GM12864 (cell line): ENCODE measurements around the gene AFF3.

Experiments used
- DNase-seq: peaks from one replicate; pipeline ENCODE4 v3.0.0-alpha.2; 2011; ENCODE audit warnings: low read depth
- H3K4me3 ChIP-seq: 2 replicates; pipeline ENCODE4 v1.5.1; 2011; ENCODE audit warnings: mild to moderate bottlenecking, low read depth, low read length, control low read depth
- CTCF ChIP-seq: IDR thresholded peaks from 2 replicates; pipeline ENCODE4 v1.5.1; 2011; ENCODE audit warnings: low read depth, mild to moderate bottlenecking, moderate library complexity, low read length, control low read depth, inconsistent platforms; ENCODE audit errors: missing control alignments

The AFF3 gene

GRCh38 chr2:100071335-100072043 lies 70.9 kb downstream of the AFF3 start:
- no peak overlapping the region for H3K4me3 ChIP-seq
- DNase-seq, result no peak
- no peak for TF ChIP-seq CTCF

- no peak for DNase-seq
- no peak overlapping the region for H3K4me3 ChIP-seq
Observed at GRCh38 chr2:100070078-100070477, 72.3 kb downstream of the AFF3 start.

GRCh38 chr2:100068395-100068794 lies 74.0 kb downstream of the AFF3 start:
- H3K4me3 ChIP-seq, result no peak overlapping the region
- no peak for DNase-seq
- TF ChIP-seq CTCF, result no peak

More at GRCh38 chr2:100070078-100070477, 72.3 kb downstream of the AFF3 start:
- no peak for TF ChIP-seq CTCF

GRCh38 chr2:100067784-100068183 lies 74.6 kb downstream of the AFF3 start:
- no peak for TF ChIP-seq CTCF
- DNase-seq, result no peak
- H3K4me3 ChIP-seq, result no peak overlapping the region

- no peak for DNase-seq
- TF ChIP-seq CTCF, result no peak
Observed at GRCh38 chr2:100066856-100067255, 75.5 kb downstream of the AFF3 start.

GRCh38 chr2:100066246-100066645 lies 76.1 kb downstream of the AFF3 start:
- no peak for TF ChIP-seq CTCF
- no peak for DNase-seq
- H3K4me3 ChIP-seq, result no peak overlapping the region

More at GRCh38 chr2:100066856-100067255, 75.5 kb downstream of the AFF3 start:
- H3K4me3 ChIP-seq, result no peak overlapping the region
